NCI-H2171 (cell line): ENCODE results near the gene IL10RB.
"Not testable (repeated sequence)": the region's sequence is repeated elsewhere in the genome, so short reads cannot be mapped to it uniquely, and the experiment has no call there.

Source experiments
- DNase-seq: peaks from one replicate; lab custom pipeline; 2025; lab: John Stamatoyannopoulos, UW

Gene IL10RB

GRCh38 chr21:33266050-33266788, at the start of gene IL10RB:
TSS of gene IL10RB (plus strand) at chr21:33266367. CDS start at chr21:33266466, 99 bp downstream.
- peak; percentile 69 for DNase-seq

- no peak for DNase-seq
Observed at GRCh38 chr21:33217138-33217520, 49.0 kb upstream of the IL10RB start.

GRCh38 chr21:33219300-33219699, 46.9 kb upstream of the IL10RB start:
- no peak for DNase-seq

GRCh38 chr21:33219954-33220353, 46.2 kb upstream of the IL10RB start:
- DNase-seq: no peak

GRCh38 chr21:33225376-33225775, 40.8 kb upstream of the IL10RB start:
- not testable (repeated sequence) for DNase-seq

GRCh38 chr21:33228455-33228854, 37.7 kb upstream of the IL10RB start:
- no peak for DNase-seq

- DNase-seq: no peak
Observed at GRCh38 chr21:33229099-33229783, 36.9 kb upstream of the IL10RB start.

- peak; percentile 58 for DNase-seq
Observed at GRCh38 chr21:33229784-33230544, 36.2 kb upstream of the IL10RB start, which contains the start of gene IFNAR2. TSS of gene IFNAR2 (plus strand) at chr21:33229938. CDS start at chr21:33241923, 11,985 bp downstream.

GRCh38 chr21:33230545-33231324, 35.4 kb upstream of the IL10RB start:
- peak; percentile 45 for DNase-seq

GRCh38 chr21:33231526-33231925, 34.6 kb upstream of the IL10RB start:
- DNase-seq: no peak

- no peak for DNase-seq
Observed at GRCh38 chr21:33232291-33233034, 33.7 kb upstream of the IL10RB start.

GRCh38 chr21:33234635-33235520, 31.3 kb upstream of the IL10RB start:
- no peak for DNase-seq

GRCh38 chr21:33236013-33236686, 30.0 kb upstream of the IL10RB start:
- no peak for DNase-seq

GRCh38 chr21:33236766-33237165, 29.4 kb upstream of the IL10RB start:
- DNase-seq: peak; percentile 29

- no peak for DNase-seq
Observed at GRCh38 chr21:33237486-33237885, 28.7 kb upstream of the IL10RB start.

GRCh38 chr21:33238146-33238545, 28.0 kb upstream of the IL10RB start:
- no peak for DNase-seq

- no peak for DNase-seq
Observed at GRCh38 chr21:33238565-33239255, 27.5 kb upstream of the IL10RB start.

GRCh38 chr21:33239559-33240127, 26.5 kb upstream of the IL10RB start:
- not testable (repeated sequence) for DNase-seq

GRCh38 chr21:33240404-33240803, 25.8 kb upstream of the IL10RB start:
- DNase-seq: no peak
